GM12865 (cell line): Measurements from ENCODE around the gene RAB1A.
"Not testable (repeated sequence)": the region's sequence is repeated elsewhere in the genome, so short reads cannot be mapped to it uniquely, and the experiment has no call there.

ENCODE experiments used
- DNase-seq: peaks from one replicate; pipeline ENCODE4 v3.0.0; 2010; ENCODE audit warnings: low read depth
- H3K4me3 ChIP-seq: 2 replicates; pipeline ENCODE4 v1.5.1; 2011; ENCODE audit warnings: mild to moderate bottlenecking, low read depth, low read length, control low read depth
- TF ChIP-seq, protein P1 (sequence below): IDR thresholded peaks from 2 replicates; pipeline ENCODE4 v1.5.1; 2011; ENCODE audit warnings: low read length, control low read depth, low read depth, inconsistent platforms; ENCODE audit not compliant: insufficient read depth; ENCODE audit errors: missing control alignments

Gene RAB1A

DNA sequence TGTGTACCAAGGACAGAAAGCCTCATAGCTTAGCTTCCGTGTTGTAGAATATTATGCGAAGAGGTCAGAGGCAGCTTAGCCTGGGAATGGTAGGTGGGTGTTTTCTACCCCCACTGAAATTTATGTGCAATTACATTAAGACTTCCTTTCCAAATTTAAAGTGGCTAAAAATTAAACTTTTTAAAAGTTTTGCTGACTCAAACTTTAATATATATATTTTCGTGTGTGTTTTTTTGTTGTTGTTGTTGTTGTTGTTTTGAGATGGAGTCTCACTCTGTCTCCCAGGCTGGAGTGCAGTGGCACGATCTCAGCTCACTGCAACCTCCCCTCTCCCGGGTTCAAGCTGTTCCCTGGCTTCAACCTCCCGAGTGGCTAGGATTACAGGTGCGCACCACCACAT is 4.3 kb upstream of the RAB1A start:
- no peak for DNase-seq
- TF ChIP-seq, protein P1, sequence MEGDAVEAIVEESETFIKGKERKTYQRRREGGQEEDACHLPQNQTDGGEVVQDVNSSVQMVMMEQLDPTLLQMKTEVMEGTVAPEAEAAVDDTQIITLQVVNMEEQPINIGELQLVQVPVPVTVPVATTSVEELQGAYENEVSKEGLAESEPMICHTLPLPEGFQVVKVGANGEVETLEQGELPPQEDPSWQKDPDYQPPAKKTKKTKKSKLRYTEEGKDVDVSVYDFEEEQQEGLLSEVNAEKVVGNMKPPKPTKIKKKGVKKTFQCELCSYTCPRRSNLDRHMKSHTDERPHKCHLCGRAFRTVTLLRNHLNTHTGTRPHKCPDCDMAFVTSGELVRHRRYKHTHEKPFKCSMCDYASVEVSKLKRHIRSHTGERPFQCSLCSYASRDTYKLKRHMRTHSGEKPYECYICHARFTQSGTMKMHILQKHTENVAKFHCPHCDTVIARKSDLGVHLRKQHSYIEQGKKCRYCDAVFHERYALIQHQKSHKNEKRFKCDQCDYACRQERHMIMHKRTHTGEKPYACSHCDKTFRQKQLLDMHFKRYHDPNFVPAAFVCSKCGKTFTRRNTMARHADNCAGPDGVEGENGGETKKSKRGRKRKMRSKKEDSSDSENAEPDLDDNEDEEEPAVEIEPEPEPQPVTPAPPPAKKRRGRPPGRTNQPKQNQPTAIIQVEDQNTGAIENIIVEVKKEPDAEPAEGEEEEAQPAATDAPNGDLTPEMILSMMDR = no peak
- no peak overlapping the region for H3K4me3 ChIP-seq

DNA sequence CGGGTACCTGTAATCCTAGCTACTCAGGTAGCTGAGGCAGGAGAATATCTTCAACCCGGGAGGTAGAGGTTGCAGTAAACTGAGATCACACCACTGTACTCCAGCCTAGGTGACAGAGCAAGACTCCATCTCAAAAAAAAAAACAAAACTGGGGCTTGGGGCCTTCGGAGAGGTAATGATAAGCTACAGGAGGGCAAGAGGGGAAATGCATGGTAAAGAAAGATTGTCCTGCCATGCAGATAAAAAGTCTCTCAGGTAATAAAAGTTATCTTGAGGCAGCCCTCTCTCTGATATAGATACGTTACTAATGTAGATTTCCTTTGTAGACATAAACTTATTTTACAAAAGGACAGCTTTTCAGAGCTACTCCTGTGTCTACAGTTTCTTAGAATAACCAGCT is 3.7 kb upstream of the RAB1A start:
- DNase-seq = no peak
- TF ChIP-seq, protein P1 = no peak
- no peak overlapping the region for H3K4me3 ChIP-seq

DNA sequence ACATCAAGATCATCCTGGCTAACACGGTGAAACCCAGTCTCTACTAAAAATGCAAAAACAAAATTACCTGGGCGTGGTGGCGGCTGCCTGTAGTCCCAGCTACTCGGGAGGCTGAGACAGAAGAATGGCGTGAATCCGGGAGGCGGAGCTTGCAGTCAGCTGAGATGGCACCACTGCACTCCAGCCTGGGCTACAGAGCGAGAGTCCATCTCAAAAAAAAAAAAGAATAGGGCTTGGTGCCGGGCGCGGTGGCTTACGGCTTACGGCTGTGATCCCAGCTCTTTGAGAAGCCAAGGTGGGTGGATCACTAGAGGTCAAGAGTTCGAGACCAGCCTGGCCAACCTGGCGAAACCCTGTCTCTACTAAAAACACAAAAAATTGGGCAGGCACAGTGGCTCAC is 3.0 kb upstream of the RAB1A start:
- H3K4me3 ChIP-seq, DNase-seq: not testable (repeated sequence)

DNA sequence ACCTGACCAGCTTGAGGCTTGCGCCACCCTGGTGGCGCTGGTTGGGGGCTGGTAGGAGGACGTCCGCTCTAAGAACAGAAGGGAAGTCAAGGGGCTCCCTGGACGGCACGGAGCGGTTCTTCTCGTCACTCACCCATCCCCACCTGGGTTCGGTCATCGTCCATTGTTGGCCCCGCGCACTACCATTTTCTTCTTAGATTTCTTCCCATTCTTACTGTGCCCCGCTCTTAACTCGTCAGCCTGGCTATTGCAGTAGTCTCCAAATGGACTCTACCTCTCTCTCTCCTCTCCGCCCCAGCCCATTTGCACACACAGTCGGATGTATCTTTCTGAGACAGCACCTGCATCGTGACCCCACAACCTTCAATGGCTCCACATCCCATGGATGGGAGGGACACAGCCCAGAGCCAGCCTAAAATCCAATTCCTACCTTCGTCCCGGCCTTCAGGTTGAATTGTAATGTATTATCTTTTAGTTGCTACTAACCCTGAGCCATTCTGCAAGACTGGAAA is 814 bp upstream of the RAB1A start:
- TF ChIP-seq, protein P1 = no peak
- peak overlapping the region; percentile 90 for H3K4me3 ChIP-seq
- no peak for DNase-seq

DNA sequence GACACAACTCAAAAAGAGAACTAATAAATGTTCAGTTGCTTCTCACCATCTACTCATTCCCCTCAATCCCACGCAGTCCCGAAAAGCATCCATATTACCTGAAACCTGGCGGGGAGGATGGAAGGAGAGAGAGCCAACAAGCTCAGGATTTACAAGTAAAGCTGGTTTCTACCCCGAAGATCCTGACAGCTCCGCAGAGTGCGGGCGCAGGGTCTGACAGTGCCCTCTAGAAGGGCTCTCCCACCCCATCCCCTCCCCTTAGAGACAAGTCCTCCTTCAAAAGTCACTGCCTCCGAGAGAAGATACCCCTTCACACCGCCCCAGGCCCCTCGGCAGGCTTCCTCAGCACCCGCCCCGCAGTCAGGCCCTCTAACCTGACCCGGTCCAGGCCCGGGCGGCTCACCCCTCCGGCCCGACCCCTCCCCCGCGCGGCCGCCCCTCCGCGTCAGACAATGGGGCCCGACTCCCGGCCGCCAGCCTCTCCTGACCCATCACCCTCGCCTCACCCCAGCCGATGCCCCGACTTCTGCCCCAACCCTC is 550 bp downstream of the RAB1A start:
- TF ChIP-seq, protein P1 = no peak
- DNase-seq = no peak
- peak overlapping the region; percentile 99 for H3K4me3 ChIP-seq

DNA sequence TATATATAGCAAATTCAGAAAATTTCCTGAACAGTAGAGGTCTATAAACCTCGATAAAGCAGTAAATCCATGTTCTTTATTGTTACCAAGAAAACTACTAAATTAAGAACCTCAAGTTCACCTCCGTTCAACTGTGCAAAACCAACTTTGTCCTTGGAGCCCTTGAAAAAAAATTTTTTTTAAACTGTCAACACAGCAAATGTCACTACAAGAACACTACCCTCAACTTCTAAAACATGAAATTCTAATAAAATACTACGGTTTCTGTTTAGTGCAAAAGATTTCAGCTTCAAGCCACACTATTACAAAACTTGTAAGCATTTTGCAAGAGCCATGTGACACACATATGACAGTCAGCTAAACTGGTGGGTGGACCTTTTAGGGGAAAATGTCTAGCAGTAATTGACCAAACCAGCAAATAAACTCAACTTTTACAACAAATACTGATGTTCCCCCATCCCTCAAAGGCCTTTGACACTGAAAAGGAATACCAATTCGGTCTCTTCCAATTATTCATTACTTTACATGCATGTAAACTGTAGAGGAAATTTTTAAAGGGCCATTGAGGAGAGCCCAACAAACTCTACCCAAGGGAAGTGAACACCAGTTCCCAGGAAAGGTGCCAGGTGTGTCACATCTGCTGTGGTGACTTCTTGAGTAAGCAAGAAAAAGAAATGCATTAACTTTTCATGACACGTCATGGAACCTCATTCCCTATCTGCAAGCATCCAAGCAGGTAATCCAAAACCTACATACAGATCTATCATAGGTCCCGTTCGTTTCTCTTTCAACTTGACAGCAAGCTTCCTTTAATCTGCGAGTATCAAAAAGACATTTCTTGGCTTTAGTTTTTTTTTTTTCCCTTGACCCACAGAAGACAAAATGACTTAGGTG is 1.4 kb downstream of the RAB1A start:
- peak; percentile 16 for DNase-seq
- TF ChIP-seq, protein P1 = no peak
- peak overlapping the region; percentile 99 for H3K4me3 ChIP-seq

DNA sequence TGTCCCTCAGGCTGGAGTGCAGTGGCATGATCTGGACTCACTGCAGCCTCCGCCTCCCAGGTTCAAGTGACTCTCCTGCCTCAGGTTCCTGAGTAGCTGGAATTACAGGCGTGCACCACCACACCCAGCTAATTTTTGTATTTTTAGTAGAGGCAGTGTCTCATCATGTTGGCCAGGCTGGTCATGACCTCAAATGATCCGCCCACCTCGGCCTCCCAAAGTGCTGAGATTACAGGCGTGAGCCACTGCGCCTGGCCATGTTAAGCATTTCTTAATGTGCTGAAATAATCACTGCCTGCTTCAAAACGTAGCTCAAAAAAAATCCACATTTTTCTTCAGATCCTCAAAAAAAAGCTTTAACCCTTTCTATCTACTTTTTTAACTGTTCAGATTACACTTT is 4.4 kb downstream of the RAB1A start:
- DNase-seq, H3K4me3 ChIP-seq: not testable (repeated sequence)

DNA sequence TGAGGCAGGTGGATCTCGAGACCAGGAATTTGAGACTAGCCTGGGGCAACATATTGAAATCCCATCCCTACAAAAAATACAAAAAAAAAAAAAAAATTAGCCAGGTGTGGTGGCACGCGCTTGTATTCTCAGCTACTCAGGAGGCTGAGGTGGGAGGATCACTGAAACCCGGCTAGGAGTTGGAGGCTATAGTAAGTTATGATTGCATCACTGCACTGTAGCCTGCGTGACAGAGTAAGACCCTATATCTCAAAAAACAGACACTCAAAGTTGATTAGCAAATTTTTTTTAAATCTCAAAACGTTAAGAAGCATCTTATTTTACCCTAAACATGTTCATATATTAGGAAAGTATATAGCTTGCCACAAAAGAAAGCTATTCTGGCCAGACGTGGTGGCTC is 7.6 kb downstream of the RAB1A start:
- no peak overlapping the region for H3K4me3 ChIP-seq
- TF ChIP-seq, protein P1 = no peak
- DNase-seq = no peak
